Trophoblast cell (in vitro differentiated cells and primary cell): ENCODE data around the gene ERC1.

ENCODE experiments used
- DNase-seq, 2 donors: peaks; one replicate each; pipeline ENCODE4 v3.0.0-alpha.2; 2016
- H2AFZ ChIP-seq: 2 replicates; pipeline ENCODE4 v1.6.1; 2013; ENCODE audit warnings: low read length, moderate library complexity, mild to moderate bottlenecking; ENCODE audit not compliant: insufficient read depth, poor library complexity
- H2AK5ac ChIP-seq: 2 replicates; pipeline ENCODE4 v1.6.1; 2013; ENCODE audit warnings: mild to moderate bottlenecking, low read length
- H2BK120ac ChIP-seq: 2 replicates; pipeline ENCODE4 v1.6.1; 2013; ENCODE audit warnings: low read length, mild to moderate bottlenecking, moderate library complexity; ENCODE audit not compliant: insufficient read depth, poor library complexity
- H2BK12ac ChIP-seq: 2 replicates; pipeline ENCODE4 v1.6.1; 2013; ENCODE audit warnings: mild to moderate bottlenecking, low read length, moderate library complexity
- H2BK5ac ChIP-seq: 2 replicates; pipeline ENCODE4 v1.6.1; 2013; ENCODE audit warnings: low read length, low read depth, moderate library complexity, mild to moderate bottlenecking; ENCODE audit not compliant: poor library complexity
- H3K14ac ChIP-seq: 2 replicates; pipeline ENCODE4 v1.6.1; 2013; ENCODE audit warnings: mild to moderate bottlenecking, low read length
- H3K18ac ChIP-seq: 2 replicates; pipeline ENCODE4 v1.6.1; 2013; ENCODE audit warnings: mild to moderate bottlenecking, low read length
- H3K23ac ChIP-seq: 2 replicates; pipeline ENCODE4 v1.6.1; 2013; ENCODE audit warnings: low read length
- H3K27ac ChIP-seq: 2 replicates; pipeline ENCODE4 v1.5.1; 2013; ENCODE audit warnings: low read depth, mild to moderate bottlenecking, inconsistent platforms, low read length, moderate library complexity
- H3K27me3 ChIP-seq: 2 replicates; pipeline ENCODE4 v1.6.1; 2013; ENCODE audit warnings: inconsistent platforms, mild to moderate bottlenecking, low read length, moderate library complexity; ENCODE audit not compliant: insufficient read depth
- H3K36me3 ChIP-seq, 2 experiments: 1 replicate in 1 of 2; 2 replicates in 1 of 2; pipeline ENCODE4 v1.6.1; 2013; ENCODE audit warnings: low read length in 2 of 2, mild to moderate bottlenecking in 2 of 2, moderate library complexity in 1 of 2; ENCODE audit not compliant: insufficient read depth in 2 of 2, control insufficient read depth in 1 of 2
- H3K4ac ChIP-seq: 2 replicates; pipeline ENCODE4 v1.6.1; 2013; ENCODE audit warnings: low read depth, mild to moderate bottlenecking, low read length, moderate library complexity
- H3K4me1 ChIP-seq, 2 experiments: 1 replicate in 1 of 2; 2 replicates in 1 of 2; pipeline ENCODE4 v1.6.1; 2013; ENCODE audit warnings: low read length in 2 of 2, mild to moderate bottlenecking in 2 of 2, moderate library complexity in 1 of 2; ENCODE audit not compliant: insufficient read depth in 2 of 2, control insufficient read depth in 1 of 2
- H3K4me2 ChIP-seq: 2 replicates; pipeline ENCODE4 v1.6.1; 2013; ENCODE audit warnings: inconsistent platforms, mild to moderate bottlenecking, low read length, moderate library complexity
- H3K4me3 ChIP-seq: 2 replicates; pipeline ENCODE4 v1.5.1; 2013; ENCODE audit warnings: mild to moderate bottlenecking, low read depth, low read length, inconsistent platforms
- H3K79me1 ChIP-seq: one replicate; pipeline ENCODE4 v1.6.1; 2013; ENCODE audit warnings: low read length
- H3K79me2 ChIP-seq: 2 replicates; pipeline ENCODE4 v1.6.1; 2013; ENCODE audit warnings: low read length, mild to moderate bottlenecking; ENCODE audit not compliant: control insufficient read depth, insufficient read depth, poor library complexity
- H3K9ac ChIP-seq: 2 replicates; pipeline ENCODE4 v1.6.1; 2013; ENCODE audit warnings: mild to moderate bottlenecking, low read length
- H3K9me3 ChIP-seq: 2 replicates; pipeline ENCODE4 v1.6.1; 2013; ENCODE audit warnings: low read depth, mild to moderate bottlenecking, control low read depth, inconsistent platforms, low read length; ENCODE audit not compliant: insufficient read depth
- H4K12ac ChIP-seq: 2 replicates; pipeline ENCODE4 v1.6.1; 2013; ENCODE audit warnings: low read depth, mild to moderate bottlenecking, low read length, moderate library complexity
- H4K8ac ChIP-seq: 2 replicates; pipeline ENCODE4 v1.6.1; 2013; ENCODE audit warnings: low read depth, mild to moderate bottlenecking, low read length, moderate library complexity
- H4K91ac ChIP-seq: one replicate; pipeline ENCODE4 v1.6.1; 2013; ENCODE audit warnings: low read depth, mild to moderate bottlenecking, low read length, moderate library complexity
- WGBS: extraction: QIAGEN DNeasy Blood & Tissue Kit; methylation state at CpG from one replicate; pipeline ENCODE4 v1.1.7; 2013; ENCODE audit warnings: missing lambda C conversion rate; ENCODE audit not compliant: insufficient read length, insufficient coverage; ENCODE audit errors: extremely low coverage; 5-methylcytosine and 5-hydroxymethylcytosine counted together

Gene ERC1

GRCh38 chr12:1300460-1300859, 309.4 kb downstream of the ERC1 start:
- H3K23ac ChIP-seq = no peak overlapping the region
- no CpG with 5 or more reads among the region's 2 CpGs for WGBS
- no peaks in the 10 kb centered on the region for H3K27me3 ChIP-seq

GRCh38 chr12:1302201-1302870, 311.3 kb downstream of the ERC1 start:
- H4K8ac ChIP-seq = no peak overlapping the region
- no peaks in the 10 kb centered on the region for H3K36me3 ChIP-seq
- no peak overlapping the region for H3K14ac ChIP-seq
- H3K79me2 ChIP-seq = no peaks in the 10 kb centered on the region
- no peak overlapping the region for H2BK120ac ChIP-seq
- no peak overlapping the region for H3K4me3 ChIP-seq
- no peak overlapping the region for H4K12ac ChIP-seq
- no peaks in the 10 kb centered on the region for H3K27me3 ChIP-seq
- H3K79me1 ChIP-seq = no peaks in the 10 kb centered on the region
- H3K4me2 ChIP-seq = no peak overlapping the region
- H4K91ac ChIP-seq = no peak overlapping the region
- H3K4me1 ChIP-seq = no peaks in the 10 kb centered on the region
- no peak overlapping the region for H3K27ac ChIP-seq
- no peak overlapping the region for H3K23ac ChIP-seq
- H3K9me3 ChIP-seq = no peaks in the 10 kb centered on the region
- no peak overlapping the region for H2AFZ ChIP-seq
- WGBS = no CpG with 5 or more reads among the region's 7 CpGs
- no peak overlapping the region for H3K4ac ChIP-seq
- H3K18ac ChIP-seq = no peak overlapping the region
- no peak for DNase-seq
- no peak overlapping the region for H3K9ac ChIP-seq
- no peak overlapping the region for H2BK5ac ChIP-seq
- no peak overlapping the region for H2BK12ac ChIP-seq
- no peak overlapping the region for H2AK5ac ChIP-seq

More at GRCh38 chr12:1300460-1300859, 309.4 kb downstream of the ERC1 start:
- H2BK12ac ChIP-seq = no peak overlapping the region
- no peaks in the 10 kb centered on the region for H3K79me1 ChIP-seq
- no peak overlapping the region for H4K12ac ChIP-seq
- H3K4ac ChIP-seq = no peak overlapping the region
- no peak overlapping the region for H3K14ac ChIP-seq
- H3K18ac ChIP-seq = no peak overlapping the region
- no peak overlapping the region for H2AFZ ChIP-seq
- H3K4me1 ChIP-seq = no peaks in the 10 kb centered on the region
- no peak overlapping the region for H2BK5ac ChIP-seq
- no peak for DNase-seq
- no peak overlapping the region for H2BK120ac ChIP-seq
- H3K9ac ChIP-seq = no peak overlapping the region
- H3K79me2 ChIP-seq = no peaks in the 10 kb centered on the region
- H3K27ac ChIP-seq = no peak overlapping the region
- H4K8ac ChIP-seq = no peak overlapping the region
- no peak overlapping the region for H3K4me3 ChIP-seq
- no peaks in the 10 kb centered on the region for H3K9me3 ChIP-seq
- no peak overlapping the region for H3K4me2 ChIP-seq
- H2AK5ac ChIP-seq = no peak overlapping the region
- H3K36me3 ChIP-seq = no peaks in the 10 kb centered on the region
- no peak overlapping the region for H4K91ac ChIP-seq

- no peaks in the 10 kb centered on the region for H3K9me3 ChIP-seq
- no peak for DNase-seq
- no peak overlapping the region for H2BK12ac ChIP-seq
- no peak overlapping the region for H3K14ac ChIP-seq
- no peak overlapping the region for H4K91ac ChIP-seq
- H3K18ac ChIP-seq = no peak overlapping the region
- no peak overlapping the region for H3K27ac ChIP-seq
- H3K4me1 ChIP-seq = no peaks in the 10 kb centered on the region
- no peaks in the 10 kb centered on the region for H3K79me2 ChIP-seq
- H3K27me3 ChIP-seq = no peaks in the 10 kb centered on the region
- H2BK5ac ChIP-seq = no peak overlapping the region
- no peak overlapping the region for H3K4me2 ChIP-seq
- no peak overlapping the region for H4K12ac ChIP-seq
- H3K36me3 ChIP-seq = no peaks in the 10 kb centered on the region
- no peak overlapping the region for H2AFZ ChIP-seq
- no peak overlapping the region for H3K9ac ChIP-seq
- WGBS = no CpG with 5 or more reads among the region's 3 CpGs
- no peak overlapping the region for H2AK5ac ChIP-seq
- H2BK120ac ChIP-seq = no peak overlapping the region
- H3K23ac ChIP-seq = no peak overlapping the region
- H3K4ac ChIP-seq = no peak overlapping the region
- no peak overlapping the region for H3K4me3 ChIP-seq
- no peaks in the 10 kb centered on the region for H3K79me1 ChIP-seq
- H4K8ac ChIP-seq = no peak overlapping the region
Measured at GRCh38 chr12:1305063-1305434, 314.0 kb downstream of the ERC1 start.

GRCh38 chr12:1305791-1306500, 314.9 kb downstream of the ERC1 start:
- Histone ChIP-seq H2BK120ac (no peak overlapping the region), H3K9me3 (no peaks in the 10 kb centered on the region), H3K79me2 (no peaks in the 10 kb centered on the region), H2BK5ac (no peak overlapping the region), H3K9ac (no peak overlapping the region), H3K27ac (no peak overlapping the region), H3K4me2 (no peak overlapping the region), H3K14ac (no peak overlapping the region), H3K23ac (no peak overlapping the region), H2AFZ (no peak overlapping the region), H3K4ac (no peak overlapping the region), H2BK12ac (no peak overlapping the region), H4K91ac (no peak overlapping the region), H3K4me1 (no peaks in the 10 kb centered on the region), H3K36me3 (no peaks in the 10 kb centered on the region), H4K8ac (no peak overlapping the region), H4K12ac (no peak overlapping the region), H3K18ac (no peak overlapping the region), H3K27me3 (no peaks in the 10 kb centered on the region), H3K79me1 (no peaks in the 10 kb centered on the region), H2AK5ac (no peak overlapping the region), H3K4me3 (no peak overlapping the region)
- no CpG with 5 or more reads among the region's 4 CpGs for WGBS
- no peak for DNase-seq
